ENCODE measurements around the gene GOLGA3.
"Not testable (repeated sequence)": the region's sequence is repeated elsewhere in the genome, so short reads cannot be mapped to it uniquely, and the experiment has no call there.

GOLGA3 gene

DNA sequence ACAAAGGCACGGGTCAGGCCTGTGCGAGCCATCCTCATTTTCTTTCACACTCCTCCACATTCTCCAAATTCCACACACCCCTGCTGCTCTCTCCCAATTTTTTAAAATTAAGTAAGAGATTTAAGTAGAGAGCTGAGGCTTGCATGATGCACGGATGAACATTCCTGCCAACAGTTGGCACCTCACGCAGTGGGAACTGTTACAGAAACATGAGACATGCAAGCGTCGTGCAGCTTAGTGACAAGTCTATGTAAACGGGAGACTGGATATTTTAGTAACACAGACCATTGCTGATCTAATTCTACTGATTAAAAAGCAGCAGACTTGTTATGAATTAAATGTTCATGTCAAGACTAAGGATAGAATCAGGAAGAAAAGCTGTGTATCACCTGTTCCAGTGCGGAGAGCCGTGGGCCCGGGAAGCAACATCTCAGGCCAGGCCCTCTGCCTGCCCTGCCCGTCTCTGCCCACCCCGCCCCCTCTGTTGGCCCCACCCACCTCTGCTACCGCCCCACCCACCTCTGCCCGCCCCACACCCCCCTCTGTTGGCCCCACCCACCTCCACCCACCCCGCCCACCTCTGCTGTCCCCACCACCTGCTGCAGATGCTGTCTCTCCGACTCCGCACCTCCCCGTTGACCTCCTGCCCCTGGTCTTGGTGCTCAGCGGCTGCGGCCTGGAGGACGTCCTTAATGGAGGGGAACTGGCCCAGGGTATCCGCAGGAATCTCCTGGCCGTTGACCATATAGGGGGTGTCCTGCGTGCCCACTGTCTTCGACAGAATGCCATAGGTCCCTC, 21.2 kb downstream of the GOLGA3 start:
- no peak for DNase-seq

DNA sequence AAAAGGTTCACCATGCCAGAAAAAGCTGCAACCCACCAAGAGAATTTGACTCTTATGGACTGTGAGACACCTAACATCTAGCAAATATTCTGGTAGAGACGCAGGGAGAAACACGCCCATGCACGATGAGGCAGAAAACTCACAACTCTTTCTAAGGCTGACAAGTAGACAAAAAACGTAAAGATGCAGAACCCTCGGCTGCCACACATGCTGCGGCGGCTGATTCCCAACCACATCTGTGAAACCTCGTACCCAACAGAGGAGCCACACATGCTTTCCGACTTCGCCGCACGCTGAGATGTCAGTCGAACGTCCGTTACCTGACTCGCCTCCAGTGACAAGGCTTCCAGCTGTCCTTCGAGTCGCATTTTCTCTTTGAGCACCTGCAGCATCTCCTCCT, 21.8 kb downstream of the GOLGA3 start:
- no peak for DNase-seq

DNA sequence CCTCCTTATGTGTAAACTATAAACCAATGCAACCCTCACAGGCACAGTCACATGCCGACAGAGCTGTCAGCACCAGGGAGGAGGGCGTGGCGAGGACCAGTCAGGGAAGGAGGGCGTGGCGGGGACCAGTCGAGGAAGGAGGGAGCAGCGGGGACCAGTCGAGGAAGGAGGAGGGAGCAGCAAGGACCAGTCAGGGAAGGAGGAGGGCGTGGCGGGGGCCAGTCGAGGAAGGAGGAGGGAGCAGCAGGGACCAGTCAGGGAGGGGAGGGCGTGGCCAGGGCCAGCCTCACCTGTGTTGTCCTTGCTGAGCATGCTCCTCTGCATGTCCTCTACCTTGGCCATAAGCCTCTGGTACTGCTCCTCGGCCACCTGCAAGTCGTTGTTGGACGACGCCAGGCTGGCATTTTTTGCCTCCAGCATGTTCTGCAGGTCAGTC, 24.2 kb downstream of the GOLGA3 start:
- DNase-seq: no peak

DNA sequence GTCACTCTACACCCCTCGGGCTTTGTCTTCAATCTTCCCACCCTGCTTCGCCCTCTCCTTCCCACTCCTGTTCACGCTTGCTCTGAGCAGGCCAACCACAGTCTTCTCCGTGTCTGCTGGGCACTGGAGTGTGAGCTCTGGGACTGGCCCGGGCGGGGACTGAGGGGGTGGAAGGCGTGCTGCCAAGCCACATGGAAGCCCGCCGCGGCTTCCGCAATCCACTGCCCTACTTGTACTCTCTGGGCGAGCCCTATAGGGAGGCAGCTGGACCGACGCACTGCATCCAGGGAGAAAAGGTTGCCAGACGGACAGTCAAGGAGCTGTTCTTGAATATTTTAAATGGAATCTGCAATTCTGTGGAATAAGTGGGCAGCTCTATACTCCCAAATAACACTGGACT, 24.8 kb downstream of the GOLGA3 start:
- no peak for DNase-seq

- no peak for DNase-seq
Measured at GRCh38 chr12:132803125-132803524, 25.5 kb downstream of the GOLGA3 start.

- no peak for DNase-seq
Measured at GRCh38 chr12:132801741-132802140, 26.9 kb downstream of the GOLGA3 start.

- no peak for DNase-seq
Measured at GRCh38 chr12:132798836-132799235, 29.8 kb downstream of the GOLGA3 start.

GRCh38 chr12:132797820-132798570, 30.7 kb downstream of the GOLGA3 start:
- no peak for DNase-seq

DNA sequence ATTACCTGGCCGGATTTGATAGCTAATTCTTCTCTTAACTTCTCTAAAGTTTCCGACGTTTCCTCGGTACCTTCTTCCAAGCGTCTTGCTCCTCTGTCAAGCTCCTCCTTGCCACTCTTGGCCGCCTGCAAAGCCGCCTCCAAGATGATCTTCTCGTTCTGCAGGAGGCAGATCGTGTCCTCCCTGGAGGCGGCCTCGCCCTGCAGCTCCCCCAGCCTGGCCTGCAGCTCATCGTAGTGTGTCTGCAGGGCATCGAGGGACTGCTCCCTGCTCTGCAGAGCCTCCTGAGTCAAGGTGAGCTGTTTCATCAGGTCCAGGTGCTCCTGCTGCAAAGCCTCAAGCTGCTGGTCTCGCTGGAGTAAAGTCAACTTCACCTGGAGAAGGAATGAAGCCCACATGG, 32.8 kb downstream of the GOLGA3 start:
- no peak for DNase-seq

DNA sequence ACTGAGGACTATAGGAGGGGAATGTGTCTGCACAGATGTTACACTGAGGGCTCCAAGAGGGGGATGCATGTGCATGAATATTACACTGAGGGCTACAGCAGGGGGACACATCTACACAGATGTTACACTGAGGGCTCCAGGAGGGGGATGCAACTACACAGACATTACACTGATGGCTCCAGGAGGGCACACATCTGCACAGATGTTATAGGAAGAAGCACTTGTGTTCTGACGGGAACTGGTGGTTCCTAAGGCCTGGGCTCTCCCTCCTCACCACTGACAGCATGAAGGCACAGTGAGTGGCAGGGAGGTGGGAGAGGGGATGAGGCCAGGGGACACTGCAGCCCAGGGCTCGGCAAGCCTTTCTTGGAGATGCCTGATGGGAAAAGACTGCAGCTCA, 36.7 kb downstream of the GOLGA3 start:
- DNase-seq: not testable (repeated sequence)

GRCh38 chr12:132789099-132789471, 39.6 kb downstream of the GOLGA3 start:
- DNase-seq: no peak

GRCh38 chr12:132788375-132789098, 40.1 kb downstream of the GOLGA3 start:
- DNase-seq: no peak

DNA sequence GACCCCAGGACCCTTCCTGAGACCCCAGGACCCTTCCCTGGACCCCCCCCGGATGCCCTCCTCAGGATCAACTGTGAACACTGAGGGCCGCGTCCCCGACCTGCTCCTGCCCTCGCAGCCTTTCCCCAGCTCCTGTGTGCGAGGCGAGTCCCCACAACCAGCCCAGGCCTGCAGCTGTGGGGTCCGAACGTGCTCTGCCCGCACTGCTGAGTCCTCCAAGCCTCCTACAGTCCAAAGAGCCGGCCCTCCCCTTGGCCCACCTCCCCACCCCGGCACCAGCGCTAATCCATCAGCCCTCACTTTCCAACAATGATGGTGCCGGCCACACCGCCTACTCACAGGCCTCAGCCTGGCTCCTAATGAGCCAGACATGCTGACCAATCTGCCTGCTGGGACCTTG, 40.8 kb downstream of the GOLGA3 start:
- no peak for DNase-seq

- DNase-seq: no peak
Measured at GRCh38 chr12:132786192-132786591, 42.5 kb downstream of the GOLGA3 start.

DNA sequence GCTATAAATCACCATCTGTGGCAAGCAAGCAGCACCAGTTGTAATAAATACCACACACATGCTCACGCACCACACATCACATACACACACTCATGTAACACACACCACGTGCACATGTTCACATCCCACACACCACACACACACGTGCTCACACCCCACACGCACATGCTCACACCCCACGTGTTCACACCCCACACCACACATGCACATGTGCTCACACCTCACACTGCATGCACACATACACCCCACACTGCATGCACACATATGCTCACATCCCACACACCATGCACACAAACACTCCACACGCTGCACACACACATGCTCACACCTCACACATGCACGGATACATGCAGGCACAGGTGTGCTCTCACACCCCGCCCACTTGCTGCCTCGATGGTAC, 44.1 kb downstream of the GOLGA3 start:
- no peak for DNase-seq

- DNase-seq: no peak
Measured at GRCh38 chr12:132783917-132784531, 44.6 kb downstream of the GOLGA3 start.

- no peak for DNase-seq
Measured at GRCh38 chr12:132781938-132782337, 46.7 kb downstream of the GOLGA3 start.

DNA sequence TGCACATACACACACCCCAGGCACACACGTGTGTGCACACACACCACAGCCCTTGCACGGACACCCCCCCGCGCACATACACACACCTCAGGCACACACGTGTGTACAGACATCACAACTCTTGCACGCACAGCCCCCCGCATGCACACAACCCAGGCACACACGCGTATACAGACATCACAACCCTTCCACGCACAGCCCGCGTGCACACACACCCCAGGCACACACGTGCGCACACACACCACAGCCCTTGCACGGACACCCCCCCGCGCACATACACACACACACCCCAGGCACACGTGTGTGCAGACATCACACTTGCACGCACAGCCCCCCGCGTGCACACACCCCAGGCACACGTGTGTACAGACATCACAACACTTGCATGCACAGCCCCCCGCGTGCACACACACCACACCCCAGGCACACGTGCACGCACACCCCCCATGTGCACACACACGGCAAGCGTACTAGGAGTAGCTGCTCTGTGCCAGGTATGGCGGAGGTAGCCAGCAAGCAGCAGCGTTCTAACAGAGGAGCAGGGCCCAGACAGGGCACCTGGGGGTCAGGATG, 48.8 kb downstream of the GOLGA3 start:
- DNase-seq: no peak

DNA sequence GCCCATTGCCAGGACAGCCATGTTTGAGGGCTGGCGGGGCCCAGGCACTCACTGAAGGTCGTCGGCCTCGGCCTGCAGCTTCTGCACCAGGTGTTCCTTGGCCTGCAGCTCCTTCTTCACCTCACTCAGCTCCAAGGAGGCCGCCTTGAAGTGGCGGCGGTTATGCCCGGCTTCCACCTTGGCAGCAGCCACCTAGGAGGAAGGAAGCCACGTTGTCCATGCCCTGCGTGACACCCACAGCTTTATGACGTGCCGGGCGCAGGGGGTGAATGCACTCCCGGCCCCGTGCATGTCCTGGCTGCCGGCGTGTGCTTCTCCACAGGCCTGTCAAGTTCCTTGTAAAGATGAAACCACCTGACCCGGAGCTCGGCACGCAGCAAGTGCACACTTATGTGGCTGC, 51.1 kb downstream of the GOLGA3 start:
- no peak for DNase-seq

GRCh38 chr12:132776816-132777568, 51.7 kb downstream of the GOLGA3 start:
- DNase-seq: no peak

DNA sequence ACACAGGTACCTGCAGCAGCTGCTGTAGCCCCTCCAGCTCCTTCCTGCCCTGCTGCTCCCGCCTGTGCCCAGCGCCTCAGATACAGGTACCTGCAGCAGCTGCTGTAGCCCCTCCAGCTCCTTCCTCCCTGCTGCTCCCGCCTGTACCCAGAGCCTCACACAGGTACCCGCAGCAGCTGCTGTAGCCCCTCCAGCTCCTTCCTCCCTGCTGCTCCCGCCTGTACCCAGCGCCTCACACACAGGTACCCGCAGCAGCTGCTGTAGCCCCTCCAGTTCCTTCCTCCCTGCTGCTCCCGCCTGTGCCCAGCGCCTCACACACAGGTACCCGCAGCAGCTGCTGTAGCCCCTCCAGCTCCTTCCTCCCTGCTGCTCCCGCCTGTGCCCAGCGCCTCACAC, 52.4 kb downstream of the GOLGA3 start:
- not testable (repeated sequence) for DNase-seq
